Stimulated activated CD8-positive, alpha-beta memory T cell treated with anti-CD3 and anti-CD28 coated beads, Interleukin-2, amount 100 ng/mL, for 48 hours (primary cell): ENCODE measurements around the gene OR4D1.

Source experiments
- DNase-seq, 2 donors: peaks; one replicate each; pipeline ENCODE4 v3.0.0-alpha.2; 2020; ENCODE audit warnings: low read depth in 2 of 2

OR4D1 gene

DNA sequence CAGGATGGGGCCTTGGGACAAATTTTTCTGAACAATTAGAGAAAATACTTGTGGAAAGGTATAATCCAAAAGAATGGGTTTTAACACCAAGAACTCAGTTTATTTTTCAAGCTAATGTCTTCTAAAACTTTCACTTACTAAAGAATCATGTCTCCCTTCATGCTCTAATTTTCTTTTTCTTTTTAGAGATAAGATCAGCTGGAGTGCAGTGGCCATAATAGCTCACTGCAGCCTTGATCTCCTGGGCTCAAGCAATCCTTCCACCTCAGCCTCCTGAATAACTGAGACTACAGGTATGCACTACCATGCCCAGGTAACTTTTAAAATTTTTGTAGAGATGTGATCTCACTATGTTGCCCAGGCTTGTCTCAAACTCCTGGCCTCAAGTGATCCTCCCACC, 5.5 kb downstream of the OR4D1 start:
- DNase-seq, result no peak

- DNase-seq, result peak; percentile 44 to 52
Observed at GRCh38 chr17:58156839-58157803, 8.9 kb downstream of the OR4D1 start.

- DNase-seq, result no peak
Observed at GRCh38 chr17:58158181-58158580, 10.0 kb downstream of the OR4D1 start.

DNA sequence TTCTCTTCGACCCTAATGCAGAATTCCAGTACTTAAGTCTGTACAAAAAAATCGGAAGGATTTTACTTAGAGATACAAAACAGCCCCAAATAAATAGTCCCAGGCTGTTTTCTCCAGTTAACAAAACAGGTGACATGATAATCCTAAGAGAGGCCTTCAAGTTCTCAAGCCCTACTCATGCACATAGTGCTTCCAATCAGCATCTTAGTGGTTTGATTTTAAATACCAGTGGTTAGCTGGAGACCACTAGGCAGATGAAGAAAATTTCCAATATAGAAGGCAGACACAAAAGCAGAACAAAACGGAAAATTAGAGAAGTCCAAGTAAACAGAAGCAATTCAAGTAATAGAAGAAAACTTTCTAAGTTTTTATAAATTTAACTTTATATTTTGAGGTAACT, 13.4 kb downstream of the OR4D1 start:
- no peak for DNase-seq

GRCh38 chr17:58165981-58166380, 17.8 kb downstream of the OR4D1 start:
- no peak for DNase-seq

GRCh38 chr17:58166682-58167081, 18.5 kb downstream of the OR4D1 start, which contains the start of gene OR4D2:
OR4D2 (plus strand) TSS chr17:58166982; CDS start chr17:58169656, 2,674 bp downstream.
- no peak for DNase-seq

DNA sequence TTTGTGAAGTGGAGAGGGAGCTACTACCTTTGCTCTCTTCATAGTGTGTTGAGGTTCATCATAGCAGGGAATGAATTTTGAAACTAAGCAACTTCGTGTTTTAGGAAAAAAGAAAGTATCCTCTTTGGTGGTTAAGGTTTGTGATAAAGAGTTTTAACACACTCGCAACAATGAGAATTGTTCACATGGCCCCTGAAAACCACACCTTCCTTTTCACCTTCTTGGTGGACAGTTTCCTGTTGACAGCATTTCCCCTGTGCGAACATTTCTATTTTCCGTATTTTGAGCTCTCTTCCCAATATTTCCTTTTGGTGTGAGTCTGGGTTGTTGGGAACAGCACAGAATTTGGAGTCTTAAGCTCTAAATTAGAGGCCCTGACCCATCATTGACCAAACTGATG, 22.4 kb downstream of the OR4D1 start:
- DNase-seq, result no peak

- DNase-seq, result no peak
Observed at GRCh38 chr17:58172369-58173071, 24.3 kb downstream of the OR4D1 start.

DNA sequence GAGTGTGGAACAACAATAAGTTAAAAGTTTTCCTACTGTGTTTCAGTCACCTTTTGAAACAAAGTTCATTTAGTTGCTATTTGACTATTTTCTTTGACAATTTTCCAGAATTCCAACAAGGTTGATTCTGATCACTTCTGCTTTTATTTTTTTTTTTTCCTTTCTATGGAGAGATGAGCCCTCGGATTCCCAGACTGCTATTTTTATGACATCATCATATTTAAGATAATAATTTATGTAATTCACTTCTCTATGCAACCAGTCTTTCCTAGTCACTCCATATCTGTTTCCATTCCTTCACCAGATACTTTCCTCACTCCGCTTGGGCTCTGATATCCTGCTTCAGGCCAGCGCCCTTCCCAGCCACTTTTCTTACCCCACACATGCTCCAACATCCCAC, 26.7 kb downstream of the OR4D1 start:
- no peak for DNase-seq

GRCh38 chr17:58176200-58176599, 28.0 kb downstream of the OR4D1 start:
- DNase-seq, result no peak

- DNase-seq, result no peak
Observed at GRCh38 chr17:58181796-58182195, 33.6 kb downstream of the OR4D1 start.

DNA sequence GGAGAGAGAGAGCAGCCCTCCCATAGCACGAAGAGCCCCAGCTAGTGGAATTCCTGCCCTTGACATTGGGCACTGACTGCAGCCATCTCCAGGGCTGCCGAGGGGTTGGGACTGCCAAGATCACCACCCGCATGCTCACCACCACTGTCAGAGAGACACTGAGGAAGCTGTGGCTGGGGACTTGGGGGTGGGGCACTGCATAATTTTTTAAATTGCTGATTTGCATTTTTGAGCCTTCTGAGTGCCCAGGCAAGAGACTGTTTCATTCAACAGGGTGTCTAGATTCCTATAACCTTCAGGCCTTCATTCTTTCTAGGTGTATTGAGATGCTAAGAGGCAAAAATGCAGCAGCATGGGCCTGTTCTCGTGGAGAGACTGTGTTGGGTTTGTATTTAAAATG, 35.3 kb downstream of the OR4D1 start:
- DNase-seq, result no peak

DNA sequence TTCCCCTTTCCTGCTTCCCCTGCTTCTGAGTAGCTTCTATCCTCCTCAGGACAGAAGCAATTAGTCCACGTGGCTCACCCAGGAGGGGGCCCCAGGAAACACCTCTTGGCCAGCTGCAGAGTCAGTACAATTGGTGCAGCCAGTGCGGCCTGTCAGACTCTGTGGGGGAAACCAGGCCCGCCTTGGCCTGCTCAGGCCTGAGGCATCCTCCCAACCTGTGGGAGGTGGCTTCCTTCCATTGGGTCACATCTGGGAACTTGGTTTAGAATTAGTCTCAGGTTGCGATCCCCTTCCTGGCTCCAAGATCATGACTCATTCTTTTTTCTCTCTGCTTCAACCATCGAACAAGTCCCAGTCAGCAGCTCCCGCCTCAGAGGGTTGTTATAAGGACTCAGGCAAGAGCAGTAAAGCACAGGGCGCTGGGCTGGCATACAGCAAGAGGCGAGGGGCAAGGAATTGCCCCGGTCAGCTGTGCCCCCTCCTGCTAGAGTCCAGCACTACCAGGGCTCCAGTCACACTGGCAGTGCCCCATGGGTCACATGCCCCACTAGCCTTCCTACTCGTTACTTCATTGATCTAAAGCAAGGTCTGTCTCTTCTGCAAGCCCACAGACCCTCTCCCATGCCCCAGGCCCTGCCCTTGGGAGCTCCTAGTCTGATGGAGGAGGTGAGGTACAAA, 36.3 kb downstream of the OR4D1 start:
- DNase-seq, result no peak

DNA sequence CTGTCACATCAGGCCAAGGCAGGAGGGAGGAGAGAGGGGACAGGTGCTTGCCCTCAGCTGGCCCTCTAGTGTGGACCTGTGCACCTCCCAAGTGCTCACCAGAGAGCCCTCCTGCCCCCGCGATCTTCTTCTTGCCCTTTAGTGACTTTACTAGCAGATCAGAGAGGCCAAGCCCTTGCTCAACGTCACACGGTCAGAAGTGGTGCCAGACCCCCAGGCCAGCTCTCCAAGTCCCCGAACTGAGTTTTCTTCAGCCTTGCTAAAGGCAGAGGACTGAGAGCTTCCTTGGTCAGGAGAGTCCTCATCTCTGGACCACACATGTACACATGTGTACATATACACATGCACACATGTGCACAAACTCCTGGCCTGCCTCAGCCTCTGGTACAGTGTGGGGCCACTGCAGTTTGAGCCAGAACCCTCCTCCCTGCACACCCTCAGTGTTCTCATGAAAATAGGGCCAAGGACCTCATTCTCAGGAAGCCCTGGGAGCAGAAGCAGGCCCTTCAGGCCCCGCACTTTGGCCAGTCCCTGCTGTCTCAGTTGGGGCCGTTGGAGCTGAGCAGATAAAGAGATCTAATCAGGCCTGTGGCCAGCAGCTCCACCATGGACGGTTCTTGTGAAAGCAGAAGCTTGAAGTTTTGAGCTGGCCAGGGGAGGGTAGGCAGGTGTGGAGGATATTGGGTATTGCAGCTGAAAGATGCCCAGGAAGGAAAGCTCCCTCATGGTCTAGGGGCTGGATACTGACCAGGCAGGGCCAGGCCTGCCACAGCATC, 37.0 kb downstream of the OR4D1 start:
- no peak for DNase-seq

GRCh38 chr17:58186591-58186990, 38.4 kb downstream of the OR4D1 start:
- no peak for DNase-seq

- no peak for DNase-seq
Observed at GRCh38 chr17:58187063-58187462, 38.9 kb downstream of the OR4D1 start.

DNA sequence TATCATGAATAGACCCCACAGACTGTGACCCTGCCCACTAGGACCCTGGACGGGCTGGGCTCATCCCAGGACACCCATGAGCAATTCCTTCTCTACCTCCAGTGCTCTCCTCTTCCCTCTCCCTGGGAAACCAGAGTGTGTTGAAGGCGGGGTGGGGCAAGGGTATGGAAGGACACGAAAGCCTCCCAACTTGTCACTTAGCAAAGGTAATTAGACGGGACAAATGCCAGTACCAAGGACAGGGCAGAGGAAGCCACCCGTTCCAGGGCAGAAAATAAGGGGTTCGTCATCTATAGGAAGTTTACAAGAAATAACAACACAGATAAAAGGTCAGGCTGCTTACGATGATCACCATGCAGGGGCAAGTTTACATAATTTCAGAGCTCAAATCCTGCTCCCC, 39.5 kb downstream of the OR4D1 start:
- DNase-seq, result no peak

DNA sequence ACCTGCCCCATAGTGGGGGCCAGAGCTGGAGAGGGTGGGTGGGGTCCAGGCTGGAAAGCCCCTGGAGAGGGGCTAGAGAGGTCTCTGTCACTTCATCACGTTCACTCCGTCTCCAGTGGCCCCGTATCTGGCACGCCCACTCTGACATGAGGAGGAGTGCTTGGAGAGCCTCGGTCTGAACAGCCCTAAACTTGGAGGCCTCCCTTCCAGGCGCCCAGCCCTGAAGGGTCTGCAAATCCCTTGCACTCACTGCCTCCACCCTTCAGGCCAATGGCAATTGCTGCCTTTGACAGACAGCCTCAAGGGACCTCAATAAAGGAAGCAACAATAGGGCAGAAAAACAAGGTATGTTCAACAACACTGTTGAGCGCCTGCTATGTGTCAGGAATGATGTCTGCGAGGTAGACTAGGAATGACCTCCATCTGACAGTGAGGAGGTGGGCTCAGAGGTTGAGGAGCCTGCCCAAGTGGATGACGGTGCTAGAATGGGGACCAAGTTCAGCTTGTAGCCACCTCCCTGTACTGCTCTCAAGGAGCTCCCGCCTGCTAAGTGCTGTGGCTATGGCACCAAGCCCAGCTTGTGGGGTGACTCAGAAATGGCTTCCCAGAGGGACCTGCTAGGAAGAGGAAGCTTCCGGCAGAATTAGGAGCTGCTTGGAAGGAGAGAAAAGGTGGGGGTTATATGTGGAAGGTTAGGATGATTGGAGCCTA, 41.4 kb downstream of the OR4D1 start:
- DNase-seq, result no peak

DNA sequence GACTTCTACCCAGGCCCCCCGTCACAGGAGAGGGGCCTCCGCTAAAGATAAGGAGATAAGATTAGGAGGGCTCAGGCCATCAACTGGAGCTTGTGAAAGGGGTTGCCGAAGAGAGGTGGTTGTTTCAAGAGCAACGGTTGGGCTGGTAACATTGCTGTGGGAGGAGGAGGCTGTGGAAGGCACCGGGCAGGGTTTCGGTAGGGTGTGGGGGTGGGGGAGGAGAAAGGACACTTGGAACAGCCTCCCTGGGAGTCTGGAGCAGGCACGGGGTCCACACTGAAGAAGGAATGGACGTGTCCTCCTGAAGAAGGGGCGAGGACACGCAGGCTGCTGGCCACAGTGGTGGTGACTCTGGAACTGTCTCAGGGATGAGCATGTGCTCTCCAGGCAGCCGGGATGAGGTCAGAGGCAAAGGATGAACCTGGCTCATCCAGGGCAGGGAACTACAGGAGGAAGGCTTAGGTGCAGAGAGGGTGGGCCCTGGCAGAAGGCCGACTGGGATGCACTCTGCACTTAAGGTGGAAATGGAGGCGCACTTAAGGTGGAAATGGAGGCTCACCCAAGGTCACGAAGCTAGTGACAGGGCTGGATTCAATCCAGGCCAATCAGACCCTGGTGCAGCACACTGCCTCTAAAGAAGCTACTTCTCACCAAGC, 43.2 kb downstream of the OR4D1 start:
- DNase-seq, result no peak

DNA sequence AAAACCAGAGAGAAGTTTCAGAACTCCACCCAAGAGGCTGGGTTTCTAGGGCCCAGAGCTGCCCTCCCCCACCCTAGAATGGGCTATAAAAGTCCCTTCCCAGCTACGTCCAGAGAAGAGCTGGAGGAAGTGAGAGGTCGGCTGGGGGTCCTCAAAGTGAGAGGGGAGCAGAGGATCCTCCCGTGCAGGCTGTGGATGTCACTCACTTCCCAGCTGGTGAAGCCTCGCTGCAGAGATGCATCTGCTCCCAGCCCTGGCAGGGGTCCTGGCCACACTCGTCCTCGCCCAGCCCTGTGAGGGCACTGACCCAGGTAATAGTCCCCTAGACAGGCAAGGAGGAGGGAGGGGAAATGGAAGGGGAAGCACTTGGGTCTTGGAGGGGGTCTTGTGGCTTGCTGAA, 44.4 kb downstream of the OR4D1 start, which contains the start of gene EPX:
EPX (plus strand) TSS at position 115 of the 400 bp plus-strand sequence; CDS start at position 236, 121 bp downstream.
- DNase-seq, result no peak
